ENCODE measurements around the gene TMEM229B.
A peak's percentile ranks its signal among the peaks of the same experiment; 100 is the strongest.

TMEM229B gene

GRCh38 chr14:67515386-67516079, 27.0 kb upstream of the TMEM229B start:
- Histone ChIP-seq H3K4me3 (ENCODE audit: insufficient read depth, low read depth, low read length) (peak overlapping the region; percentile 40), H3K27me3 (ENCODE audit: control insufficient read depth, insufficient read depth, low read length, poor library complexity, severe bottlenecking) (peaks cover 78% of the 10 kb centered on the region), H3K9me3 (ENCODE audit: control insufficient read depth, low read length) (no peaks in the 10 kb centered on the region), H3K36me3 (ENCODE audit: control insufficient read depth, insufficient read depth, low read length) (no peaks in the 10 kb centered on the region), H3K4me1 (ENCODE audit: control insufficient read depth, insufficient read depth, low read length) (no peaks in the 10 kb centered on the region), H3K27ac (ENCODE audit: insufficient read depth, low read depth, low read length, poor library complexity, severe bottlenecking) (no peak overlapping the region)
- 9% methylated on average over 45 of the region's 45 CpGs for WGBS, 2 experiments

- Histone ChIP-seq H3K27ac (ENCODE audit: insufficient read depth, low read depth, low read length, poor library complexity, severe bottlenecking) (no peak overlapping the region), H3K27me3 (ENCODE audit: control insufficient read depth, insufficient read depth, low read length, poor library complexity, severe bottlenecking) (peaks cover 78% of the 10 kb centered on the region), H3K36me3 (ENCODE audit: control insufficient read depth, insufficient read depth, low read length) (no peaks in the 10 kb centered on the region), H3K4me1 (ENCODE audit: control insufficient read depth, insufficient read depth, low read length) (no peaks in the 10 kb centered on the region), H3K4me3 (ENCODE audit: insufficient read depth, low read depth, low read length) (peak overlapping the region; percentile 40), H3K9me3 (ENCODE audit: control insufficient read depth, low read length) (no peaks in the 10 kb centered on the region)
- 2 to 3% methylated on average over 75 of the region's 75 CpGs for WGBS, 2 experiments
Measured at GRCh38 chr14:67514650-67515385, 26.3 kb upstream of the TMEM229B start.

- Histone ChIP-seq H3K4me1 (ENCODE audit: control insufficient read depth, insufficient read depth, low read length) (no peaks in the 10 kb centered on the region), H3K9me3 (ENCODE audit: control insufficient read depth, low read length) (no peaks in the 10 kb centered on the region), H3K27me3 (ENCODE audit: control insufficient read depth, insufficient read depth, low read length, poor library complexity, severe bottlenecking) (peaks cover 73% of the 10 kb centered on the region), H3K27ac (ENCODE audit: insufficient read depth, low read depth, low read length, poor library complexity, severe bottlenecking) (no peak overlapping the region), H3K4me3 (ENCODE audit: insufficient read depth, low read depth, low read length) (peak overlapping the region; percentile 40), H3K36me3 (ENCODE audit: control insufficient read depth, insufficient read depth, low read length) (no peaks in the 10 kb centered on the region)
- WGBS, 2 experiments: 55 to 58% methylated on average over 9 of the region's 9 CpGs
Measured at GRCh38 chr14:67514203-67514607, 25.7 kb upstream of the TMEM229B start.

- 78 to 91% methylated on average over 1 of the region's 1 CpG for WGBS, 2 experiments
- Histone ChIP-seq H3K27me3 (ENCODE audit: control insufficient read depth, insufficient read depth, low read length, poor library complexity, severe bottlenecking) (peaks cover 68% of the 10 kb centered on the region), H3K4me3 (ENCODE audit: insufficient read depth, low read depth, low read length) (no peak overlapping the region), H3K27ac (ENCODE audit: insufficient read depth, low read depth, low read length, poor library complexity, severe bottlenecking) (no peak overlapping the region), H3K36me3 (ENCODE audit: control insufficient read depth, insufficient read depth, low read length) (no peaks in the 10 kb centered on the region), H3K9me3 (ENCODE audit: control insufficient read depth, low read length) (no peaks in the 10 kb centered on the region), H3K4me1 (ENCODE audit: control insufficient read depth, insufficient read depth, low read length) (no peaks in the 10 kb centered on the region)
Measured at GRCh38 chr14:67513631-67514108, 25.1 kb upstream of the TMEM229B start.

GRCh38 chr14:67512463-67513310, 24.2 kb upstream of the TMEM229B start:
- Histone ChIP-seq H3K27me3 (ENCODE audit: control insufficient read depth, insufficient read depth, low read length, poor library complexity, severe bottlenecking) (peaks cover 58% of the 10 kb centered on the region), H3K4me3 (ENCODE audit: insufficient read depth, low read depth, low read length) (no peak overlapping the region), H3K27ac (ENCODE audit: insufficient read depth, low read depth, low read length, poor library complexity, severe bottlenecking) (no peak overlapping the region), H3K4me1 (ENCODE audit: control insufficient read depth, insufficient read depth, low read length) (no peaks in the 10 kb centered on the region), H3K36me3 (ENCODE audit: control insufficient read depth, insufficient read depth, low read length) (no peaks in the 10 kb centered on the region), H3K9me3 (ENCODE audit: control insufficient read depth, low read length) (no peaks in the 10 kb centered on the region)
- WGBS, 2 experiments: 78 to 80% methylated on average over 8 of the region's 8 CpGs

GRCh38 chr14:67510836-67511235, 22.3 kb upstream of the TMEM229B start:
- Histone ChIP-seq H3K4me1 (ENCODE audit: control insufficient read depth, insufficient read depth, low read length) (no peaks in the 10 kb centered on the region), H3K36me3 (ENCODE audit: control insufficient read depth, insufficient read depth, low read length) (no peaks in the 10 kb centered on the region), H3K4me3 (ENCODE audit: insufficient read depth, low read depth, low read length) (no peak overlapping the region), H3K27ac (ENCODE audit: insufficient read depth, low read depth, low read length, poor library complexity, severe bottlenecking) (no peak overlapping the region), H3K27me3 (ENCODE audit: control insufficient read depth, insufficient read depth, low read length, poor library complexity, severe bottlenecking) (peaks cover 40% of the 10 kb centered on the region), H3K9me3 (ENCODE audit: control insufficient read depth, low read length) (no peaks in the 10 kb centered on the region)
- 76 to 83% methylated on average over 3 of the region's 3 CpGs for WGBS, 2 experiments

- H3K4me3 ChIP-seq (ENCODE audit: insufficient read depth, low read depth, low read length): no peak overlapping the region
- no peaks in the 10 kb centered on the region for H3K9me3 ChIP-seq (ENCODE audit: control insufficient read depth, low read length)
- H3K27me3 ChIP-seq (ENCODE audit: control insufficient read depth, insufficient read depth, low read length, poor library complexity, severe bottlenecking): peaks cover 33% of the 10 kb centered on the region
- no peak overlapping the region for H3K27ac ChIP-seq (ENCODE audit: insufficient read depth, low read depth, low read length, poor library complexity, severe bottlenecking)
- 97 to 100% methylated on average over 2 of the region's 2 CpGs for WGBS, 2 experiments
- H3K4me1 ChIP-seq (ENCODE audit: control insufficient read depth, insufficient read depth, low read length): no peaks in the 10 kb centered on the region
- no peaks in the 10 kb centered on the region for H3K36me3 ChIP-seq (ENCODE audit: control insufficient read depth, insufficient read depth, low read length)
Measured at GRCh38 chr14:67510121-67510520, 21.6 kb upstream of the TMEM229B start.

- no peak overlapping the region for H3K4me3 ChIP-seq (ENCODE audit: insufficient read depth, low read depth, low read length)
- WGBS, 2 experiments: 60 to 63% methylated on average over 3 of the region's 3 CpGs
- H3K27me3 ChIP-seq (ENCODE audit: control insufficient read depth, insufficient read depth, low read length, poor library complexity, severe bottlenecking): peaks cover 21% of the 10 kb centered on the region
- no peaks in the 10 kb centered on the region for H3K9me3 ChIP-seq (ENCODE audit: control insufficient read depth, low read length)
- H3K27ac ChIP-seq (ENCODE audit: insufficient read depth, low read depth, low read length, poor library complexity, severe bottlenecking): no peak overlapping the region
- H3K4me1 ChIP-seq (ENCODE audit: control insufficient read depth, insufficient read depth, low read length): no peaks in the 10 kb centered on the region
- H3K36me3 ChIP-seq (ENCODE audit: control insufficient read depth, insufficient read depth, low read length): no peaks in the 10 kb centered on the region
Measured at GRCh38 chr14:67508956-67509355, 20.4 kb upstream of the TMEM229B start.

- no peaks in the 10 kb centered on the region for H3K9me3 ChIP-seq (ENCODE audit: control insufficient read depth, low read length)
- 88% methylated on average over 1 of the region's 1 CpG for WGBS, 2 experiments
- H3K4me1 ChIP-seq (ENCODE audit: control insufficient read depth, insufficient read depth, low read length): no peaks in the 10 kb centered on the region
- no peaks in the 10 kb centered on the region for H3K36me3 ChIP-seq (ENCODE audit: control insufficient read depth, insufficient read depth, low read length)
- no peak overlapping the region for H3K4me3 ChIP-seq (ENCODE audit: insufficient read depth, low read depth, low read length)
- no peak overlapping the region for H3K27ac ChIP-seq (ENCODE audit: insufficient read depth, low read depth, low read length, poor library complexity, severe bottlenecking)
- H3K27me3 ChIP-seq (ENCODE audit: control insufficient read depth, insufficient read depth, low read length, poor library complexity, severe bottlenecking): no peaks in the 10 kb centered on the region
Measured at GRCh38 chr14:67505254-67505653, 16.7 kb upstream of the TMEM229B start.

- Histone ChIP-seq H3K4me3 (ENCODE audit: insufficient read depth, low read depth, low read length) (no peak overlapping the region), H3K4me1 (ENCODE audit: control insufficient read depth, insufficient read depth, low read length) (no peaks in the 10 kb centered on the region), H3K27me3 (ENCODE audit: control insufficient read depth, insufficient read depth, low read length, poor library complexity, severe bottlenecking) (no peaks in the 10 kb centered on the region), H3K9me3 (ENCODE audit: control insufficient read depth, low read length) (no peaks in the 10 kb centered on the region), H3K27ac (ENCODE audit: insufficient read depth, low read depth, low read length, poor library complexity, severe bottlenecking) (no peak overlapping the region), H3K36me3 (ENCODE audit: control insufficient read depth, insufficient read depth, low read length) (no peaks in the 10 kb centered on the region)
- WGBS, 2 experiments: 81 to 83% methylated on average over 7 of the region's 7 CpGs
Measured at GRCh38 chr14:67503331-67503730, 14.8 kb upstream of the TMEM229B start.

Measured in ectodermal cell (in vitro differentiated cells).